SH-SY5Y (cell line): ENCODE results near the gene PKD1L1.

Source experiments
- GATA2 ChIP-seq: IDR thresholded peaks from 2 replicates; pipeline ENCODE4 v1.6.1; 2011; ENCODE audit warnings: mild to moderate bottlenecking, low read depth, low read length
- GATA3 ChIP-seq: IDR thresholded peaks from 2 replicates; pipeline ENCODE4 v1.6.1; 2011; ENCODE audit warnings: low read depth, mild to moderate bottlenecking, low read length, moderate library complexity

Gene PKD1L1

GRCh38 chr7:47897831-47898230 is 50.4 kb downstream of the PKD1L1 start:
- TF ChIP-seq GATA2 (no peak), GATA3 (no peak)

- no peak for TF ChIP-seq GATA2
- TF ChIP-seq GATA3, result no peak
Measured at GRCh38 chr7:47896809-47897423, 51.4 kb downstream of the PKD1L1 start.

- no peak for TF ChIP-seq GATA2
Measured at GRCh38 chr7:47895026-47895425, 53.2 kb downstream of the PKD1L1 start.

GRCh38 chr7:47893721-47894365 is 54.4 kb downstream of the PKD1L1 start:
- TF ChIP-seq GATA3, result no peak
- TF ChIP-seq GATA2, result no peak

- TF ChIP-seq GATA3, result no peak
- no peak for TF ChIP-seq GATA2
Measured at GRCh38 chr7:47893238-47893637, 55.0 kb downstream of the PKD1L1 start.

GRCh38 chr7:47890606-47891005 is 57.7 kb downstream of the PKD1L1 start:
- no peak for TF ChIP-seq GATA3
- no peak for TF ChIP-seq GATA2

GRCh38 chr7:47890125-47890524 is 58.1 kb downstream of the PKD1L1 start:
- TF ChIP-seq GATA3 (no peak), GATA2 (no peak)

GRCh38 chr7:47889723-47890122 is 58.5 kb downstream of the PKD1L1 start:
- no peak for TF ChIP-seq GATA2
- TF ChIP-seq GATA3, result no peak

GRCh38 chr7:47888371-47889265 is 59.6 kb downstream of the PKD1L1 start:
- no peak for TF ChIP-seq GATA3
- no peak for TF ChIP-seq GATA2

- TF ChIP-seq GATA3 (no peak), GATA2 (no peak)
Measured at GRCh38 chr7:47887016-47887640, 61.1 kb downstream of the PKD1L1 start.

GRCh38 chr7:47885987-47886811 is 62.1 kb downstream of the PKD1L1 start:
- TF ChIP-seq GATA3 (no peak), GATA2 (no peak)

GRCh38 chr7:47885309-47885986 is 62.8 kb downstream of the PKD1L1 start:
- no peak for TF ChIP-seq GATA3

- TF ChIP-seq GATA2, result no peak
- TF ChIP-seq GATA3, result no peak
Measured at GRCh38 chr7:47884675-47885074, 63.6 kb downstream of the PKD1L1 start.

- TF ChIP-seq GATA2 (no peak), GATA3 (no peak)
Measured at GRCh38 chr7:47882635-47883034, 65.6 kb downstream of the PKD1L1 start.

GRCh38 chr7:47881256-47881655 is 67.0 kb downstream of the PKD1L1 start:
- TF ChIP-seq GATA3 (no peak), GATA2 (no peak)
